ENCODE data around the gene RBM12.
"Not testable (repeated sequence)": the region's sequence is repeated elsewhere in the genome, so short reads cannot be mapped to it uniquely, and the experiment has no call there.

DNA sequence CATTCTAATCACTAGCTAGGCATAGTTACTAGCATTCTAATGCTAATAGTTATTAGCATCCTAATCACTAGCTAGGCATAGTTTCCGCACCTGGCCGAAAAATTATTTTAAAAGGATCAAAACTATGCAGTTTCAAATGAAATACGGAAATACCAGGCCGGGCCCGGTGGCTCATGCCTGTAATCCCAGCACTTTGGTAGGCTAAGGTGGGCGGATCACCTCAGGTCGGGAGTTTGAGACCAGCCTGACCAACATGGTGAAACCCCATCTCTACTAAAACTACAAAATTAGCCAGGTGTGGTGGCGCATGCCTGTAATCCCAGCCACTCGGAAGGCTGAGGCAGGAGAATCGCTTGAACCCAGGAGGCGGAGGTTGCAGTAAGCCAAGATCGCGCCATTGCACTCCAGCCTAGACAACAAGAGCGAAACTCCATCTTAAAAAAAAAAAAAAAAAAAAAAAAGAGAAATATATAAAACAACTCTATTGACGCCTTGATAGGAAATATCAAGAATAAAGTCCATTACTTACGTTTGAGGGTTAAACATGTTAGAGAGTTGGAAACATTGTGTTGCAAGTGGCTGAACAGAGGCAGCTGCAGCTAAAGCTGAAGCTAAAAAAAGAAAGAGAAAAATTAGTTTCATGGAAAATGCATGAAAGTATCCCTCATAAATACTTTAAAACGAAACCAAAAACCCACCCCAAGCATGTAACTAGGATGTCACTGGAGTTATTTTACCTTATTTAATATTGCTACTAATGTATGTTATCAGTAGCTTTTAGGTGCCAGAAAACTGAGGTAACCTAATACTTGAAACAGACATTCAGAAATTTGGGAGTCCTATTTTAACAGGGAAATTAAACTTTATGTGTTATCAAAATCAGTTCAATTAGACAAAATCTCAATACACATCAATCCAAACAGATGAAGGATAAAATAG lies 42.2 kb upstream of the RBM12 start:
- TF ChIP-seq, protein P1, sequence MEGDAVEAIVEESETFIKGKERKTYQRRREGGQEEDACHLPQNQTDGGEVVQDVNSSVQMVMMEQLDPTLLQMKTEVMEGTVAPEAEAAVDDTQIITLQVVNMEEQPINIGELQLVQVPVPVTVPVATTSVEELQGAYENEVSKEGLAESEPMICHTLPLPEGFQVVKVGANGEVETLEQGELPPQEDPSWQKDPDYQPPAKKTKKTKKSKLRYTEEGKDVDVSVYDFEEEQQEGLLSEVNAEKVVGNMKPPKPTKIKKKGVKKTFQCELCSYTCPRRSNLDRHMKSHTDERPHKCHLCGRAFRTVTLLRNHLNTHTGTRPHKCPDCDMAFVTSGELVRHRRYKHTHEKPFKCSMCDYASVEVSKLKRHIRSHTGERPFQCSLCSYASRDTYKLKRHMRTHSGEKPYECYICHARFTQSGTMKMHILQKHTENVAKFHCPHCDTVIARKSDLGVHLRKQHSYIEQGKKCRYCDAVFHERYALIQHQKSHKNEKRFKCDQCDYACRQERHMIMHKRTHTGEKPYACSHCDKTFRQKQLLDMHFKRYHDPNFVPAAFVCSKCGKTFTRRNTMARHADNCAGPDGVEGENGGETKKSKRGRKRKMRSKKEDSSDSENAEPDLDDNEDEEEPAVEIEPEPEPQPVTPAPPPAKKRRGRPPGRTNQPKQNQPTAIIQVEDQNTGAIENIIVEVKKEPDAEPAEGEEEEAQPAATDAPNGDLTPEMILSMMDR (IDR thresholded peaks at IDR 0.05) = not testable (repeated sequence)
- not testable (repeated sequence) for TF ChIP-seq POLR2A, EP300 (IDR thresholded peaks at IDR 0.05)

All from tibial nerve (tissue), 4 donors.